Immature natural killer cell (primary cell): ENCODE data around the gene ZNF853. TPM values are rescaled to one million over a fixed set of nuclear protein-coding genes. Genes with fewer than 3 reads are reported as not detected.
"Not testable (repeated sequence)": the region's sequence is repeated elsewhere in the genome, so short reads cannot be mapped to it uniquely, and the experiment has no call there.

Experiments
- DNase-seq, 3 donors: peaks; one replicate each; pipeline ENCODE4 v3.0.0; 2022; ENCODE audit warnings: mixed read lengths in 1 of 3
- H3K27ac Mint-ChIP-seq, 6 donors: one replicate each; pipeline ENCODE4 v1.8.0; 2020; ENCODE audit warnings: mixed read lengths in 6 of 6, mild to moderate bottlenecking in 5 of 6, inconsistent platforms in 4 of 6, moderate library complexity in 3 of 6
- H3K27me3 Mint-ChIP-seq, 3 donors: one replicate each; pipeline ENCODE4 v1.8.0; 2020 to 2021; ENCODE audit warnings: low read depth in 3 of 3, mild to moderate bottlenecking in 3 of 3, mixed read lengths in 3 of 3, moderate library complexity in 3 of 3, inconsistent platforms in 1 of 3
- H3K36me3 Mint-ChIP-seq, 3 donors: one replicate each; pipeline ENCODE4 v1.8.0; 2020; ENCODE audit warnings: mixed read lengths in 3 of 3, inconsistent platforms in 2 of 3, mild to moderate bottlenecking in 2 of 3
- H3K4me1 Mint-ChIP-seq, 2 donors: one replicate each; pipeline ENCODE4 v1.8.0; 2020; ENCODE audit warnings: inconsistent platforms in 2 of 2, mild to moderate bottlenecking in 2 of 2, mixed read lengths in 2 of 2, moderate library complexity in 1 of 2
- H3K4me3 Mint-ChIP-seq, 5 donors: one replicate each; pipeline ENCODE4 v1.8.0; 2020; ENCODE audit warnings: mild to moderate bottlenecking in 5 of 5, mixed read lengths in 5 of 5, inconsistent platforms in 3 of 5, moderate library complexity in 3 of 5
- H3K9me3 Mint-ChIP-seq, 6 donors: one replicate each; pipeline ENCODE4 v1.8.0; 2020; ENCODE audit warnings: mild to moderate bottlenecking in 6 of 6, mixed read lengths in 6 of 6, inconsistent platforms in 4 of 6, moderate library complexity in 3 of 6
- polyA plus RNA-seq, 3 donors: library from polyadenylated mRNA; unstranded; fragments of 300-500 nt; fragmentation: Illumina TruSeq; gene quantifications; one replicate each; pipeline ENCODE4 v1.2.3, GENCODE V29; 2021

Gene ZNF853
- polyA plus RNA-seq, 3 donors from 2014 or later, result 0.83 to 5.5 (median 3.4) TPM

GRCh38 chr7:6585746-6586432, 29.5 kb upstream of the ZNF853 start:
- Mint-ChIP-seq H3K4me1 (peaks cover 5 to 12% of the 10 kb centered on the region in 2 donors), H3K36me3 (peaks cover 16 to 45% (median 29%) of the 10 kb centered on the region in 3 donors), H3K27me3 (peaks cover 12 to 16% (median 15%) of the 10 kb centered on the region in 3 donors)
- not testable (repeated sequence) for DNase-seq, H3K9me3 Mint-ChIP-seq, H3K27ac Mint-ChIP-seq, H3K4me3 Mint-ChIP-seq

- Mint-ChIP-seq H3K9me3 (no peaks in the 10 kb centered on the region), H3K27ac (peak overlapping the region in 4 of 6 donors; percentile 68 to 88 (median 86)), H3K4me1 (peaks cover 19 to 23% of the 10 kb centered on the region in 2 donors), H3K36me3 (peaks cover 8 to 31% (median 20%) of the 10 kb centered on the region in 3 donors), H3K27me3 (peaks cover 12 to 17% (median 15%) of the 10 kb centered on the region in 3 donors), H3K4me3 (peak overlapping the region; percentile 47 to 78 (median 69))
- no peak for DNase-seq
Measured at GRCh38 chr7:6588566-6588965, 26.8 kb upstream of the ZNF853 start.

- H3K27me3 Mint-ChIP-seq, result peaks cover 12 to 17% (median 15%) of the 10 kb centered on the region in 3 donors
- H3K9me3 Mint-ChIP-seq, result no peaks in the 10 kb centered on the region
- H3K36me3 Mint-ChIP-seq, result peaks cover 9 to 31% (median 19%) of the 10 kb centered on the region in 3 donors
- no peak for DNase-seq
- H3K27ac Mint-ChIP-seq, result peak overlapping the region; percentile 68 to 88 (median 82)
- peak overlapping the region; percentile 66 to 78 (median 69) for H3K4me3 Mint-ChIP-seq
- peaks cover 19 to 24% of the 10 kb centered on the region in 2 donors for H3K4me1 Mint-ChIP-seq
Measured at GRCh38 chr7:6589151-6589828, 26.1 kb upstream of the ZNF853 start.

- Mint-ChIP-seq H3K36me3 (peaks cover 9 to 27% (median 16%) of the 10 kb centered on the region in 3 donors), H3K4me3 (peak within 1 kb of the TSS; percentile 87 to 95 (median 91)), H3K27me3 (peaks cover 12 to 17% (median 15%) of the 10 kb centered on the region in 3 donors), H3K4me1 (peaks cover 19 to 24% of the 10 kb centered on the region in 2 donors), H3K27ac (peak within 1 kb of the TSS; percentile 86 to 94 (median 92)), H3K9me3 (no peaks in the 10 kb centered on the region)
- DNase-seq, result peak; percentile 87 to 90 (median 90)
Measured at GRCh38 chr7:6589829-6590644, 25.4 kb upstream of the ZNF853 start, which contains the start of gene INTS15. TSS of gene INTS15 (plus strand) at chr7:6590021. CDS start at chr7:6590284, 263 bp downstream.

GRCh38 chr7:6590645-6591110, 24.7 kb upstream of the ZNF853 start:
- H3K4me1 Mint-ChIP-seq, result peaks cover 19 to 24% of the 10 kb centered on the region in 2 donors
- H3K36me3 Mint-ChIP-seq, result peaks cover 7 to 32% (median 16%) of the 10 kb centered on the region in 3 donors
- peak overlapping the region; percentile 79 to 94 (median 92) for H3K27ac Mint-ChIP-seq
- H3K27me3 Mint-ChIP-seq, result peaks cover 12 to 17% (median 15%) of the 10 kb centered on the region in 3 donors
- H3K9me3 Mint-ChIP-seq, result no peaks in the 10 kb centered on the region
- peak overlapping the region; percentile 87 to 95 (median 91) for H3K4me3 Mint-ChIP-seq
- no peak for DNase-seq

GRCh38 chr7:6600093-6600492, 15.3 kb upstream of the ZNF853 start:
- Mint-ChIP-seq H3K4me1 (peaks cover 0 to 11% of the 10 kb centered on the region in 2 donors), H3K36me3 (peaks cover 11 to 38% (median 11%) of the 10 kb centered on the region in 3 donors), H3K27ac (no peak overlapping the region), H3K4me3 (no peak overlapping the region), H3K27me3 (peaks cover 0 to 5% (median 0%) of the 10 kb centered on the region in 3 donors), H3K9me3 (no peaks in the 10 kb centered on the region)
- no peak for DNase-seq

GRCh38 chr7:6604458-6604857, 11.0 kb upstream of the ZNF853 start:
- Mint-ChIP-seq H3K4me3 (no peak overlapping the region), H3K36me3 (peaks cover 4 to 15% (median 5%) of the 10 kb centered on the region in 3 donors), H3K9me3 (no peaks in the 10 kb centered on the region), H3K27me3 (peaks cover 0 to 3% (median 0%) of the 10 kb centered on the region in 3 donors), H3K4me1 (peaks cover 0 to 6% of the 10 kb centered on the region in 2 donors), H3K27ac (no peak overlapping the region)
- no peak for DNase-seq

- no peak overlapping the region for H3K4me3 Mint-ChIP-seq
- H3K27me3 Mint-ChIP-seq, result peaks cover 0 to 5% (median 0%) of the 10 kb centered on the region in 3 donors
- H3K36me3 Mint-ChIP-seq, result peaks cover 3 to 9% (median 5%) of the 10 kb centered on the region in 3 donors
- no peak for DNase-seq
- no peak overlapping the region for H3K27ac Mint-ChIP-seq
- peaks cover 0 to 6% of the 10 kb centered on the region in 2 donors for H3K4me1 Mint-ChIP-seq
- H3K9me3 Mint-ChIP-seq, result no peaks in the 10 kb centered on the region
Measured at GRCh38 chr7:6606866-6607583, 8.4 kb upstream of the ZNF853 start.

- H3K9me3 Mint-ChIP-seq, result no peaks in the 10 kb centered on the region
- DNase-seq, result no peak
- no peak overlapping the region for H3K4me3 Mint-ChIP-seq
- peaks cover 0 to 5% (median 0%) of the 10 kb centered on the region in 3 donors for H3K27me3 Mint-ChIP-seq
- H3K36me3 Mint-ChIP-seq, result peaks cover 0 to 6% (median 5%) of the 10 kb centered on the region in 3 donors
- H3K27ac Mint-ChIP-seq, result no peak overlapping the region
- peaks cover 0 to 2% of the 10 kb centered on the region in 2 donors for H3K4me1 Mint-ChIP-seq
Measured at GRCh38 chr7:6607651-6608051, 7.8 kb upstream of the ZNF853 start.

- no peaks in the 10 kb centered on the region for H3K9me3 Mint-ChIP-seq
- H3K4me1 Mint-ChIP-seq, result peaks cover 0 to 2% of the 10 kb centered on the region in 2 donors
- no peak for DNase-seq
- no peak overlapping the region for H3K4me3 Mint-ChIP-seq
- H3K27ac Mint-ChIP-seq, result no peak overlapping the region
- H3K27me3 Mint-ChIP-seq, result peaks cover 0 to 5% (median 0%) of the 10 kb centered on the region in 3 donors
- peaks cover 0 to 6% (median 5%) of the 10 kb centered on the region in 3 donors for H3K36me3 Mint-ChIP-seq
Measured at GRCh38 chr7:6608081-6608480, 7.3 kb upstream of the ZNF853 start.

GRCh38 chr7:6608794-6609193, 6.6 kb upstream of the ZNF853 start:
- peaks cover 0 to 6% (median 5%) of the 10 kb centered on the region in 3 donors for H3K36me3 Mint-ChIP-seq
- DNase-seq, result no peak
- no peaks in the 10 kb centered on the region for H3K9me3 Mint-ChIP-seq
- H3K27ac Mint-ChIP-seq, result no peak overlapping the region
- peaks cover 0 to 5% (median 0%) of the 10 kb centered on the region in 3 donors for H3K27me3 Mint-ChIP-seq
- no peak overlapping the region for H3K4me3 Mint-ChIP-seq
- H3K4me1 Mint-ChIP-seq, result peaks cover 0 to 2% of the 10 kb centered on the region in 2 donors

- peak overlapping the region in 1 of 6 donors; percentile 62 for H3K27ac Mint-ChIP-seq
- H3K27me3 Mint-ChIP-seq, result peaks cover 0 to 5% (median 3%) of the 10 kb centered on the region in 3 donors
- DNase-seq, result no peak
- H3K36me3 Mint-ChIP-seq, result peaks cover 0 to 4% (median 0%) of the 10 kb centered on the region in 3 donors
- H3K4me1 Mint-ChIP-seq, result peaks cover 12 to 13% of the 10 kb centered on the region in 2 donors
- H3K4me3 Mint-ChIP-seq, result peak overlapping the region in 3 of 5 donors; percentile 38 to 68 (median 65)
- no peaks in the 10 kb centered on the region for H3K9me3 Mint-ChIP-seq
Measured at GRCh38 chr7:6612819-6613218, 2.6 kb upstream of the ZNF853 start.
